C4-2B (cell line): ENCODE measurements around the gene SCNN1G.

Experiments used
- CTCF ChIP-seq: fragments of 450-650 bp; conservative IDR thresholded peaks from 2 replicates; pipeline ENCODE4 v1.5.1; 2017; ENCODE audit warnings: mild to moderate bottlenecking
- ZFX ChIP-seq: fragments of 450-650 bp; IDR thresholded peaks from 2 replicates; pipeline ENCODE4 v1.6.1; 2017

DNA sequence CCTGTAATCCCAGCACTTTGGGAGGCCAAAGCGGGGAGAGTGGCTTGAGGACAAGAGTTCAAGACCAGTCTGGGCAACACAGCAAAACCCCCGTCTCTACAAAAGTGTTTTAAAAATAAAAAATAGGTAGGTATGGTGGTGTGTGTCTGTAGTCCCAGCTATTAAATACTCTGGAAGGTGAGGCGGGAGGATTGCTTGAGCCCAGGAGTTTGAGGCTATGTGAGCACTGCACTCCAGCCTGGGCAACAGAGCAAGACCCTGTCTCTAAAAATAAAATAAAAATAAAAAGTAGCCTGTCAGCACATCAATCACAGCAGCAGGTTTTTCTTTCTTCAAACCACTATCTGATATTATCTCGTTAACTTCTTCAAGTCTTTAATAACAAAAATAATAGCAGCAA is 34.9 kb upstream of the SCNN1G start:
- TF ChIP-seq CTCF, result no peak
- TF ChIP-seq ZFX, result no peak
